GM12878 (cell line): ENCODE measurements around the gene LZIC. TPM values are rescaled to one million over a fixed set of nuclear protein-coding genes. Genes with fewer than 3 reads are reported as not detected.

Source experiments
- IKZF2 ChIP-seq, 2 experiments: fragments of 450-650 bp; IDR thresholded peaks; 2 replicates each; pipeline ENCODE4 v1.6.1; 2017; ENCODE audit warnings: mild to moderate bottlenecking in 2 of 2, moderate library complexity in 2 of 2
- KLF5 ChIP-seq: fragments of 450-650 bp; IDR thresholded peaks from 2 replicates; pipeline ENCODE4 v1.6.1; 2014; ENCODE audit warnings: mild to moderate bottlenecking; ENCODE audit not compliant: partially characterized antibody
- MTA2 ChIP-seq: fragments of 450-650 bp; IDR thresholded peaks from 2 replicates; pipeline ENCODE4 v1.6.1; 2016; ENCODE audit warnings: low read depth, mild to moderate bottlenecking, moderate library complexity
- NR2C2 ChIP-seq: IDR thresholded peaks from 2 replicates; pipeline ENCODE4 v1.6.1; 2011; ENCODE audit warnings: borderline replicate concordance, low read depth; ENCODE audit not compliant: control insufficient read depth, insufficient read length
- SIN3A ChIP-seq: IDR thresholded peaks from 2 replicates; pipeline ENCODE4 v1.6.1; 2012; ENCODE audit warnings: low read depth, low read length, improper control_type of control experiment
- TCF12 ChIP-seq: IDR thresholded peaks from 2 replicates; pipeline ENCODE4 v1.6.1; 2011; ENCODE audit warnings: low read depth, mild to moderate bottlenecking, low read length
- polyA plus RNA-seq, 11 experiments: library from polyadenylated mRNA; depleted of rRNA in 4 of 11; unstranded in 6 of 11; stranded (reverse) in 5 of 11; fragments of >200 nt; fragmentation: Nextera tagmentation in 4 of 11; fragmentation: Illumina TruSeq in 1 of 11; extraction: Ambion mirVana in 4 of 11; extraction: Trizol in 1 of 11; gene quantifications; 1 replicate in 1 of 11; 2 replicates in 10 of 11; pipeline versions ENCODE4 v1.2.1 to v1.2.3, GENCODE V29; 2011 to 2016; ENCODE audit warnings: inconsistent platforms in 2 of 11, missing spikeins in 2 of 11, low read depth in 1 of 11
- total RNA-seq, 4 experiments: library from RNA; depleted of rRNA in 3 of 4; stranded (reverse); fragments of >200 nt in 3 of 4; fragmentation: Illumina TruSeq in 1 of 4; extraction: Trizol in 1 of 4; gene quantifications; 2 replicates each; pipeline versions ENCODE4 v1.2.1 to v1.2.3, GENCODE V29; 2013 to 2021
- TF ChIP-seq, protein P1 (sequence below): fragments of 450-650 bp; IDR thresholded peaks from 2 replicates; pipeline ENCODE4 v1.6.1; 2017; ENCODE audit warnings: mild to moderate bottlenecking, moderate library complexity
- TF ChIP-seq, protein P2 (sequence below): IDR thresholded peaks from 2 replicates; pipeline ENCODE4 v1.6.1; 2011; ENCODE audit warnings: borderline replicate concordance, low read depth, mild to moderate bottlenecking, moderate library complexity, low read length; ENCODE audit not compliant: insufficient read depth, poor library complexity, severe bottlenecking
- TF ChIP-seq, protein P3 (sequence below): IDR thresholded peaks from 2 replicates; pipeline ENCODE4 v1.6.1; 2012; ENCODE audit warnings: low read depth, low read length, improper control_type of control experiment
- TF ChIP-seq, protein P4 (sequence below): fragments of 450-650 bp; IDR thresholded peaks from 2 replicates; pipeline ENCODE4 v1.6.1; 2017; ENCODE audit warnings: low read depth, mild to moderate bottlenecking, moderate library complexity
- TF ChIP-seq, protein P5 (sequence below): fragments of 450-650 bp; conservative IDR thresholded peaks from 2 replicates; pipeline ENCODE4 v1.6.1; 2017; ENCODE audit warnings: mild to moderate bottlenecking, moderate library complexity
- TF ChIP-seq, protein P6 (sequence below): IDR thresholded peaks from 2 replicates; pipeline ENCODE4 v1.6.1; 2011; ENCODE audit warnings: borderline replicate concordance, low read depth, mild to moderate bottlenecking, moderate library complexity, mixed read lengths, low read length; ENCODE audit not compliant: insufficient read depth; ENCODE audit errors: extremely low read length
- TF ChIP-seq, protein P7 (sequence below): fragments of 450-650 bp; IDR thresholded peaks from 2 replicates; pipeline ENCODE4 v1.6.1; 2017; ENCODE audit warnings: mild to moderate bottlenecking

LZIC gene
- total and polyA plus RNA-seq, 10 of the 15 experiments (the other 5 are each of a cell fraction or from before 2014, with no cell fraction given), result 7.3 to 30.3 (median 17.1) TPM

DNA sequence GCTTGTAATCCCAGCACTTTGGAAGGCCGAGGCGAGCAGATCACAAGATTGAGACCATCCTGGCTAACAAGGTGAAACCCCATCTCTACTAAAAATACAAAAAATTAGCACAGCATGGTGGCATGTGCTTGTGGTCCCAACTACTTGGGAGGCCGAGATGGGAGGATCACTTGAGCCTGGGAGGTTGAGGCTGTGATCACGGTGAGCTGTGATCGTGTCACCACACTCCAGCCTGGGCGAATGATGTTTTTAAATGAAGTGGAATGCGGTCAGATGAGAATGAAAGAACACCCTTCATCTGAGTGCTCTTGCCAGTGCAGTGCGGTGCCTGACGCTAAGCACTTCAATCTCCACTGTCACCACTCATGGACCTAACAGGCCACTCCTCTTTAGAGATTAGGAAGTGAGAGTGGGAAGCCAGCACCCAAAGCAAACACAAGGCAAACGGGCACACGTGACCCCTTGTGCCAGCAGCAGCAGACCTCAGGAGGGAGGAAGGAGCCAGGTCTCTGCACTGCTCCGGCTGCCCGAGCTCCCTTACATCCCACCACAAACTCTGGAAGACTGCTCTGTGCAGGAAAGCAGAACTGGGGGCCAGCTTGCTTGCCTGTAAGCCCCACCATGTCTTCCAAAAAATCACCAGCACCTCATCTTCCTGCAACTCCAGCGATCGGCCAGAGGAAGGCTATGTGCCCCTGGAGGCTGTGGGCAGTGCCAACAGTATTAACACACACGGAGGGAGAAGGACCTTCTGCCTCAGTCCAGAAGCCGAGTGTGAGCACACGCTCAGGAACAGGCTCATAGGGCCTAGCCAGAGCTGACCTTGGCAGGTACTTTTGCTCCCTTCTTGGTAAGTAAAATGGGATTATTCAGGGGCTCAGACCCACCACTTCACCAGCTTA is 42.8 kb downstream of the LZIC start (continued):
- TF ChIP-seq, protein P1, sequence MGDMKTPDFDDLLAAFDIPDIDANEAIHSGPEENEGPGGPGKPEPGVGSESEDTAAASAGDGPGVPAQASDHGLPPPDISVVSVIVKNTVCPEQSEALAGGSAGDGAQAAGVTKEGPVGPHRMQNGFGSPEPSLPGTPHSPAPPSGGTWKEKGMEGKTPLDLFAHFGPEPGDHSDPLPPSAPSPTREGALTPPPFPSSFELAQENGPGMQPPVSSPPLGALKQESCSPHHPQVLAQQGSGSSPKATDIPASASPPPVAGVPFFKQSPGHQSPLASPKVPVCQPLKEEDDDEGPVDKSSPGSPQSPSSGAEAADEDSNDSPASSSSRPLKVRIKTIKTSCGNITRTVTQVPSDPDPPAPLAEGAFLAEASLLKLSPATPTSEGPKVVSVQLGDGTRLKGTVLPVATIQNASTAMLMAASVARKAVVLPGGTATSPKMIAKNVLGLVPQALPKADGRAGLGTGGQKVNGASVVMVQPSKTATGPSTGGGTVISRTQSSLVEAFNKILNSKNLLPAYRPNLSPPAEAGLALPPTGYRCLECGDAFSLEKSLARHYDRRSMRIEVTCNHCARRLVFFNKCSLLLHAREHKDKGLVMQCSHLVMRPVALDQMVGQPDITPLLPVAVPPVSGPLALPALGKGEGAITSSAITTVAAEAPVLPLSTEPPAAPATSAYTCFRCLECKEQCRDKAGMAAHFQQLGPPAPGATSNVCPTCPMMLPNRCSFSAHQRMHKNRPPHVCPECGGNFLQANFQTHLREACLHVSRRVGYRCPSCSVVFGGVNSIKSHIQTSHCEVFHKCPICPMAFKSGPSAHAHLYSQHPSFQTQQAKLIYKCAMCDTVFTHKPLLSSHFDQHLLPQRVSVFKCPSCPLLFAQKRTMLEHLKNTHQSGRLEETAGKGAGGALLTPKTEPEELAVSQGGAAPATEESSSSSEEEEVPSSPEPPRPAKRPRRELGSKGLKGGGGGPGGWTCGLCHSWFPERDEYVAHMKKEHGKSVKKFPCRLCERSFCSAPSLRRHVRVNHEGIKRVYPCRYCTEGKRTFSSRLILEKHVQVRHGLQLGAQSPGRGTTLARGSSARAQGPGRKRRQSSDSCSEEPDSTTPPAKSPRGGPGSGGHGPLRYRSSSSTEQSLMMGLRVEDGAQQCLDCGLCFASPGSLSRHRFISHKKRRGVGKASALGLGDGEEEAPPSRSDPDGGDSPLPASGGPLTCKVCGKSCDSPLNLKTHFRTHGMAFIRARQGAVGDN, result no peak
- TF ChIP-seq, protein P2, sequence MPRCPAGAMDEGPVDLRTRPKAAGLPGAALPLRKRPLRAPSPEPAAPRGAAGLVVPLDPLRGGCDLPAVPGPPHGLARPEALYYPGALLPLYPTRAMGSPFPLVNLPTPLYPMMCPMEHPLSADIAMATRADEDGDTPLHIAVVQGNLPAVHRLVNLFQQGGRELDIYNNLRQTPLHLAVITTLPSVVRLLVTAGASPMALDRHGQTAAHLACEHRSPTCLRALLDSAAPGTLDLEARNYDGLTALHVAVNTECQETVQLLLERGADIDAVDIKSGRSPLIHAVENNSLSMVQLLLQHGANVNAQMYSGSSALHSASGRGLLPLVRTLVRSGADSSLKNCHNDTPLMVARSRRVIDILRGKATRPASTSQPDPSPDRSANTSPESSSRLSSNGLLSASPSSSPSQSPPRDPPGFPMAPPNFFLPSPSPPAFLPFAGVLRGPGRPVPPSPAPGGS, result no peak
- no peak for TF ChIP-seq SIN3A
- TF ChIP-seq TCF12, result no peak
- TF ChIP-seq, protein P3, sequence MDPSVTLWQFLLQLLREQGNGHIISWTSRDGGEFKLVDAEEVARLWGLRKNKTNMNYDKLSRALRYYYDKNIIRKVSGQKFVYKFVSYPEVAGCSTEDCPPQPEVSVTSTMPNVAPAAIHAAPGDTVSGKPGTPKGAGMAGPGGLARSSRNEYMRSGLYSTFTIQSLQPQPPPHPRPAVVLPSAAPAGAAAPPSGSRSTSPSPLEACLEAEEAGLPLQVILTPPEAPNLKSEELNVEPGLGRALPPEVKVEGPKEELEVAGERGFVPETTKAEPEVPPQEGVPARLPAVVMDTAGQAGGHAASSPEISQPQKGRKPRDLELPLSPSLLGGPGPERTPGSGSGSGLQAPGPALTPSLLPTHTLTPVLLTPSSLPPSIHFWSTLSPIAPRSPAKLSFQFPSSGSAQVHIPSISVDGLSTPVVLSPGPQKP, result no peak
- no peak for TF ChIP-seq MTA2
- TF ChIP-seq, protein P4, sequence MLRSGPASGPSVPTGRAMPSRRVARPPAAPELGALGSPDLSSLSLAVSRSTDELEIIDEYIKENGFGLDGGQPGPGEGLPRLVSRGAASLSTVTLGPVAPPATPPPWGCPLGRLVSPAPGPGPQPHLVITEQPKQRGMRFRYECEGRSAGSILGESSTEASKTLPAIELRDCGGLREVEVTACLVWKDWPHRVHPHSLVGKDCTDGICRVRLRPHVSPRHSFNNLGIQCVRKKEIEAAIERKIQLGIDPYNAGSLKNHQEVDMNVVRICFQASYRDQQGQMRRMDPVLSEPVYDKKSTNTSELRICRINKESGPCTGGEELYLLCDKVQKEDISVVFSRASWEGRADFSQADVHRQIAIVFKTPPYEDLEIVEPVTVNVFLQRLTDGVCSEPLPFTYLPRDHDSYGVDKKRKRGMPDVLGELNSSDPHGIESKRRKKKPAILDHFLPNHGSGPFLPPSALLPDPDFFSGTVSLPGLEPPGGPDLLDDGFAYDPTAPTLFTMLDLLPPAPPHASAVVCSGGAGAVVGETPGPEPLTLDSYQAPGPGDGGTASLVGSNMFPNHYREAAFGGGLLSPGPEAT, result no peak
- TF ChIP-seq, protein P5, sequence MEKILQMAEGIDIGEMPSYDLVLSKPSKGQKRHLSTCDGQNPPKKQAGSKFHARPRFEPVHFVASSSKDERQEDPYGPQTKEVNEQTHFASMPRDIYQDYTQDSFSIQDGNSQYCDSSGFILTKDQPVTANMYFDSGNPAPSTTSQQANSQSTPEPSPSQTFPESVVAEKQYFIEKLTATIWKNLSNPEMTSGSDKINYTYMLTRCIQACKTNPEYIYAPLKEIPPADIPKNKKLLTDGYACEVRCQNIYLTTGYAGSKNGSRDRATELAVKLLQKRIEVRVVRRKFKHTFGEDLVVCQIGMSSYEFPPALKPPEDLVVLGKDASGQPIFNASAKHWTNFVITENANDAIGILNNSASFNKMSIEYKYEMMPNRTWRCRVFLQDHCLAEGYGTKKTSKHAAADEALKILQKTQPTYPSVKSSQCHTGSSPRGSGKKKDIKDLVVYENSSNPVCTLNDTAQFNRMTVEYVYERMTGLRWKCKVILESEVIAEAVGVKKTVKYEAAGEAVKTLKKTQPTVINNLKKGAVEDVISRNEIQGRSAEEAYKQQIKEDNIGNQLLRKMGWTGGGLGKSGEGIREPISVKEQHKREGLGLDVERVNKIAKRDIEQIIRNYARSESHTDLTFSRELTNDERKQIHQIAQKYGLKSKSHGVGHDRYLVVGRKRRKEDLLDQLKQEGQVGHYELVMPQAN, result no peak
- TF ChIP-seq, protein P6, sequence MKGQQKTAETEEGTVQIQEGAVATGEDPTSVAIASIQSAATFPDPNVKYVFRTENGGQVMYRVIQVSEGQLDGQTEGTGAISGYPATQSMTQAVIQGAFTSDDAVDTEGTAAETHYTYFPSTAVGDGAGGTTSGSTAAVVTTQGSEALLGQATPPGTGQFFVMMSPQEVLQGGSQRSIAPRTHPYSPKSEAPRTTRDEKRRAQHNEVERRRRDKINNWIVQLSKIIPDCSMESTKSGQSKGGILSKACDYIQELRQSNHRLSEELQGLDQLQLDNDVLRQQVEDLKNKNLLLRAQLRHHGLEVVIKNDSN, result peak; percentile 83
- TF ChIP-seq, protein P7, sequence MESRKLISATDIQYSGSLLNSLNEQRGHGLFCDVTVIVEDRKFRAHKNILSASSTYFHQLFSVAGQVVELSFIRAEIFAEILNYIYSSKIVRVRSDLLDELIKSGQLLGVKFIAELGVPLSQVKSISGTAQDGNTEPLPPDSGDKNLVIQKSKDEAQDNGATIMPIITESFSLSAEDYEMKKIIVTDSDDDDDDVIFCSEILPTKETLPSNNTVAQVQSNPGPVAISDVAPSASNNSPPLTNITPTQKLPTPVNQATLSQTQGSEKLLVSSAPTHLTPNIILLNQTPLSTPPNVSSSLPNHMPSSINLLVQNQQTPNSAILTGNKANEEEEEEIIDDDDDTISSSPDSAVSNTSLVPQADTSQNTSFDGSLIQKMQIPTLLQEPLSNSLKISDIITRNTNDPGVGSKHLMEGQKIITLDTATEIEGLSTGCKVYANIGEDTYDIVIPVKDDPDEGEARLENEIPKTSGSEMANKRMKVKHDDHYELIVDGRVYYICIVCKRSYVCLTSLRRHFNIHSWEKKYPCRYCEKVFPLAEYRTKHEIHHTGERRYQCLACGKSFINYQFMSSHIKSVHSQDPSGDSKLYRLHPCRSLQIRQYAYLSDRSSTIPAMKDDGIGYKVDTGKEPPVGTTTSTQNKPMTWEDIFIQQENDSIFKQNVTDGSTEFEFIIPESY, result no peak
- TF ChIP-seq NR2C2, result no peak
- TF ChIP-seq KLF5, result no peak
- TF ChIP-seq IKZF2 (IDR thresholded peaks at IDR 0.05), result peak in 1 of 2 experiments; percentile 36; a peak in 1 of 4 replicates
